D341Med (cell line): Measurements from ENCODE around the gene ZMYM4.
A peak's percentile ranks its signal among the peaks of the same experiment; 100 is the strongest.
"Not testable (repeated sequence)": the region's sequence is repeated elsewhere in the genome, so short reads cannot be mapped to it uniquely, and the experiment has no call there.

Experiments used
- DNase-seq: peaks from one replicate; pipeline ENCODE4 v3.0.0; 2012; ENCODE audit warnings: low spot score

Gene ZMYM4

DNA sequence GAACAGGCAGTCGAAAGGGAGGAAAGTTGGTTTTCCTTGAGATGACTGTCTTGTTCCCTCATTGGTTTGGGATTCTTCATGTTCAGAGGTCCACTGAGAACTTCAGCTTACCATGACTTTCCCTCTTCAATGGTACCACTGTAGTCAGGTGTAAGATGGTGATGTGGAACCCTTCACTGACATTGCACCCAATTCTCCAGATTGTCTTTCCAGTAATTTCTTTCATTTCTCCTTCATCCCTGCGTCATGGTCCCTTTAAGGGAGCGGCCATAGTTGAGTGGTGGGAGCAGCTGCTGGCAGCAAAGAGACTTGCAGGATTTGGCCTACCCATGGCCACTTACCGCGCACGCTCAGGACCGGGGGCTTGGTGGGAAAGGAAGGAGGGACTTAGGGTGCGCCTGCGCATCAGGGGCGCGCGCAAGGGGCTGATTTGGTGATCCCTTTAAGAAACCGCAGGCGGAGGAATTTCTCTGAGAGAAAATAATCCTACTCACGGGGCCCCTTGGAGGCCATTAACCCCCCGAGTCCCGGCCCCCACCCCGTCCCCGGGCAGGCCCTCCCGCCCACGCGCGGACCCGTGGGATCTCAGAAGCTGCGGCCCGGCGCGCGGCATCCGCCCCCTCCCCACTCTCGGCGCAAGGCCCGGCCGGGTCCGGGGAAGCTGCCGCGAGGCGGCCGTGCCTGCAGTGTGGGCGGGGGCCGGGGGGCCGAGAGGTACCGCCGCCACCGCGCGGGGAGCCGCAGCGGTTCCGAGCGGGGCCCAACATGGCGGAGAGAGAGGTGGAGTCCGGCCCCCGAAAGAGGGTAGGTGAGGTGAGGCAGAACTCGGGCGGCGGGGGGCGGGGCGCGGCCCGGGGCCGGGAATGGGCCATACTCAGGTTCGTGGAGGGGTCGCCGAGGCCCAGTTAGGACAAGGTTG lies at the start of gene ZMYM4:
ZMYM4 (plus strand) TSS at position 428 of the 919 bp plus-strand sequence; CDS start at position 766, 338 bp downstream.
- peak; percentile 96 for DNase-seq

GRCh38 chr1:35220976-35221375 lies 47.5 kb upstream of the ZMYM4 start:
- DNase-seq = peak; percentile 55

DNA sequence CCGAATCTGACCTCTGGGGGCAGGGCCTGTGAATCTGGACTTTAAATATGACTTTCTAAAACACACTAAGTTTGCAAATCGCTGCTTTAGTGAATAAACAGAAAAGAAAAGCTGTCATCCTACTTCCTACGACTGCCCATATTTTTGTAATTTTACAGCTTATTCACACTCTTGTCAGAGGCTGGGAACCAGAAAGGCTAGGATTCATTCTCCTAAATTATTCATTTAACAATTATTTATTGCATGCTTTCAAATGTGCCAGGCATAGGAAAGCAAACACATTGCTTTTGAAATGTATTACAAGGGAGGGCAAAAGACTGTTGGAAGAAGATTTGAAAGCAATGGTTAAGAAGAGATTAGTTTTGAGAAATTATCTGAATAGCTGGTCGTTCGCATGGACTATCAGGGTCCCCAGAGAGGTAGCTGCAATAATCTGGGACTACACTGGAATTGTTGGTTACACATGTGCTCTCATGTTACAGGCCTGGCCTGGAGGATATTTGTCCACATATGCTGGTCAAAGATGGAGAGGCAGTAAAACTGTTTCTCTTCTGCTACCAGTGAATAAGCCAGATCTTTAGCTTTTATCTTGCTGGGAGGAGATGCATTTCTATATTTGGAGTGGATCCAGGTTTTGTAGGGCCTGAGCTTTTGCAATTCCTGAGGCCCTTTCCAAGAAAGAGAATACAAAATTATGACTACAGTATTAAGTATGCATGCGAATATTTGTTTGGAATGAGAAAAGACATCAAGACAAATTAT lies 46.0 kb upstream of the ZMYM4 start:
- no peak for DNase-seq

DNA sequence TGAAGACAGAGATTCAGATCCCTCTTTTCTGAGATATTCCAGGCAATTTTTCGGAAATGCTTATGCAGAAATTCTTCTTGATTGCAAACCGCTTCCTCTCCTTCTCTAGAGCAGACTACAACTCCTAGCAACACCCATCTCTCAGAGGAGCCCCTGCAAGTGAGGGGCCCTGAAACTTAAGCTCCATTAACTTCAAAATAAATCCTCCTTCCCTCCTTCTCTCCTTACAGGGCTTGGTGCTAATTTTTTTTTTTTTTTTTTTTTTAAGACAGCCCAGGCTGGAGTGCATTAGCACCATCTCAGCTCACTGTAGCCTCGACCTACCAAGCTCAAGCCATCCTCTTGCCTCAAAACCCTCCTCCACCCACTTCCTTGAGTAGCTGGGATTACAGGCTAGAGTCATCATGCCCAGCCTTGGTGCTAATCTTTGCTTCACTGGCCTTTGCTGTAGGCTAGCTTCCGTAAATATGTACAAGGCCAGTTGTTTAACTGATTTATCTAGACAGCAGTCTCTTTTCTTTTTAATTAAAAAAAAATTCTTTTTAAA lies 45.4 kb upstream of the ZMYM4 start:
- DNase-seq = no peak

GRCh38 chr1:35226546-35226945 lies 42.0 kb upstream of the ZMYM4 start:
- DNase-seq = no peak

GRCh38 chr1:35229587-35230360 lies 38.7 kb upstream of the ZMYM4 start:
- no peak for DNase-seq

GRCh38 chr1:35231287-35231686 lies 37.2 kb upstream of the ZMYM4 start:
- DNase-seq = no peak

DNA sequence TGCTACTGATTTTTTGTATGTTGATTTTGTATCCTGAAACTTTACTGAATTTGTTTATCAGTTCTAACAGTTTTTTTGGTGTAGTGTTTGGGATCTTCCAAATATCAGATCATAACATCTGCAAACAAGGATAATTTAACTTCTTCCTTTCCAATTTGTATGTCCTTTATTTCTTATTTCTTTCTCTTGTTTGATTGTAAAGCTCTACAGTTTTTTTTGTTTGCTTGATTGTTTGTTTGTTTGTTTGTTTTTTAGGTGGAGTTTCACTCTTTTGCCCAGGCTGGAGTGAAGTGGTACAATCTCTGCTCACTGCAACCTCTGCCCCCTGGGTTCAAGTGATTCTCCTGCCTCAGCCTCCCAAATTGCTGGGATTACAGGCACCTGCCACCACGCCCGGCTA lies 31.7 kb upstream of the ZMYM4 start:
- DNase-seq = not testable (repeated sequence)

DNA sequence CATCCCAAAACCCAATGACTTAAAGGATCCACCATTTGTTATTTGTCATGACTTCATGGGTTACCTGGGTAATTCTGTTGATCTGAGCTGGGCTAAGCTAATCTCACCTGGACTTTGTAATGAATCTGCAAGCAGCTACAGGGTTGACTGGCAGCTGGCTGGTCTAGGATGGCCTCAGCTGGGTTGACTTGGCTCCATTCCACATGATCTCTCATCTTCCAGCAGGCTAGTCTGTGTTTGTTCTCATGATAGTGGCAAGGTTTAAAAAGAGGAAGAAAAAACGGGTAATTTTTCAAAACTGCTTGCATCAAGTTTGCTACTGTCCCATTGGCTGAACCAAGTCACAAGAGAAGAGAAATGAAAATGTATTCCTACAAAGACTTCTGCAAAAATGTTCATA lies 24.8 kb upstream of the ZMYM4 start:
- DNase-seq = no peak

DNA sequence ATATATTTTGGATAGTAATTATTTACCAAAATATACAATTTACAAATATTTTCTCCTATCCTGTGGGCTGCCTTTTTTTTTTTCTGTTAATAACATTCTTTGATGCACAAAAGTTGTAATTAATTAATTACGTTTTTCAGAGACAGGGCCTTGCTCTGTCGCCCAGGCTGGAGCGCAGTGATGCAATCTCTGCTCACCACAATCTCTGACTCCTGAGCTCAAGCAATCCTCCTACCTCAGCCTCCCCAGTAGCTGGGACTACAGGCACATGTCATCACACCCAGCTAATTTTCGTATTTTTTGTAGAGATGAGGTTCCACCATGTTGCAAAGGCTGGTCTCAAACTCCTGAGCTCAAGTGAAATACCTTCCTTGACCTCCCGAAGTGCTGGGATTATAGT lies 21.3 kb upstream of the ZMYM4 start:
- DNase-seq = no peak

- DNase-seq = no peak
These were observed 14.6 kb upstream of the ZMYM4 start for GRCh38 chr1:35253941-35254340.

- no peak for DNase-seq
These were observed 13.2 kb upstream of the ZMYM4 start for GRCh38 chr1:35255276-35255675.

DNA sequence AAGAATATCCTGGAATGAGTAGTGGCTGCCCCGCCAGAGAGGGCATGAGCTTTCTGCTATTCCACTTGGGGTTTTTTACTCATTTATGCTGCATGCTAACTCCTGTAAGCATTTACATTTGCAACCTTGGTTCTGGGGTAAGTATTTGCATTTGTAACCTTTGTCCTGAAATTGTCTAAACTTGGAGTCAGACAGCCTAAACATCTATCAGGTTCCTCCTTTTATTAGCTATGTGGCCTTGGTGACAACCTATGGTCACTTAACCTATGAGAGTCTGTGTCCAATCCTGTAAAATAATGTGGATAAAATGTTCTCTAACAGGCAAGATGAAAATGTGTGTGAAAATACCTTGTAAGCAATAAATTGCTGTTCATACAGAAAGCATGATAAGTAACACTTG lies 8.9 kb upstream of the ZMYM4 start:
- no peak for DNase-seq

DNA sequence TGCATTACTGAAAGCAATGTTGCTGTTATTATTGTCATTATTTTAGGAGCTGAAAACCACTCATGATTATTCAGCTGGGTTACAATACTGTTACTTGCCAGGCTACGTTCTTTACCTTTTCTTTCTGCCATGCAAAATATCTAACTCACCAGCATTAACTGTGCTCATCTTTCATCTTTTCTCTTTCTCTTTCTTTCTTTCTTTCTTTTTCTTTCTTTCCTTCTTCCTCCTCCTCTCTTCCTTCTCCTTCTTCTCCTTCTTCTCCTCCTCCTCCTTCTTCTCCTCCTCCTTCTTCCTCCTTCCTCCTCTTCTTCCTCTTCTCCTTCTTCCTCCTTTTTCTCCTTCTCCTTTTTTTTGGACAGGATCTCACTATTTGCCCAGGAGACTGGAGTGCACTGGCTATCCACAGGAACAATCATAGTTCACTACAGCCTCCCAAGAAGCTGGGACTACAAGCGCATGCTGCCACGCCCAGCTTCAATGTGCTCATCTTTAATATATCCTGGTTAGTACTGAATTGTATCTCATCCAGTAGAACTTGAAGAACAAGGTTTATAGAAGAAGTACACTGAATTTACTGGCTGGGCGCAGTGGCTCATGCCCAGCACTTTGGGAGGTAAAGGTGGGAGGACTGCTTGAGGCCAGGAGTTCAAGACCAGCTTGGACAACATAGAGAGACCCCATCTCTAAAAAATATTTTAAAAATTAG lies 6.9 kb upstream of the ZMYM4 start:
- DNase-seq = no peak

- no peak for DNase-seq
These were observed 4.5 kb upstream of the ZMYM4 start for GRCh38 chr1:35264035-35264434.

DNA sequence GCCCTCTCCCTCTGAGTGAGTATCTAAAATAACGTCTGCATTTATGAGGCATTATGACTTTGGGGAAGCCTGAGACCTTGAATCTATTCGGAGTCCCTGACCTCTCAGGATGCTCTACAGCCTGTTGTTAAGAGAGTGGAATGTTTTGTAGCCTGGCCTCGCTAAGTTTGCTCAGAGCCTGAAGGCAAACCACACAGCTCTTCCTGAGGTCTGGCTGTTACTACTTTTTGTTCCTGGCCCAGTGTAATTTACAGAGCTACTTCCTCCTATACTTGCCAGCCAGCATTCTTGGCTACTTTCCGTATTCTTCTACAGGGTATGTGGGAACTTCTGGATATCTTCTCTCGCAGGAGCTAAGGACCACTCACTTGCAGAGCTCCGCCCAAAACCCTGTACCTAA lies 3.6 kb upstream of the ZMYM4 start:
- no peak for DNase-seq

- DNase-seq = no peak
These were observed 2.2 kb upstream of the ZMYM4 start for GRCh38 chr1:35266306-35266705.

GRCh38 chr1:35269201-35269988 lies 886 bp downstream of the ZMYM4 start:
- no peak for DNase-seq

- no peak for DNase-seq
These were observed 1.4 kb downstream of the ZMYM4 start for GRCh38 chr1:35269989-35270289.

- DNase-seq = no peak
These were observed 2.3 kb downstream of the ZMYM4 start for GRCh38 chr1:35270836-35271235.

DNA sequence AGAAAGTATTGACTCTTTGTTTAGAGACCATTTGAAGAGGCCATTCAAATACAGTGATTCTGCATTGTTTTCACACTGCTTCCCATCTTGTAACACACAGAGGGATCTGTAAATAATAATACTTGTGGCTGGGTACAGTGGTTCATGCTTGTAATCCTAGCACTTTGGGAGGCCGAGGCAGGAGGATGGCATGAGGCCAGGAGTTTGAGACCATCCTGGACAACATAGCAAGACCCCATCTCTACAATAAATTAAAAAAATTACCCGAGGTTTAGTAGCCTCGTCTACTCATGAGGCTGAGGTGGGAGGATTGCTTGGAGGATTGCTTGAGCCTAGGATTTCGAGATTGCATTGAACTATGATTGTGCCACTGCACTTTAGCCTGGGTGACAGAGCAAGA lies 5.7 kb downstream of the ZMYM4 start:
- DNase-seq = no peak
